Psoas muscle (tissue), 8 donors: ENCODE results near the gene INO80B. TPM values are rescaled to one million over a fixed set of nuclear protein-coding genes. Genes with fewer than 3 reads are reported as not detected.

ENCODE experiments used
- ATAC-seq, 4 donors: fragments of 200-7000 bp; cut with Tn5 transposase; one replicate each; pipeline ENCODE4 v1.9.1; 2020; ENCODE audit warnings: moderate library complexity in 3 of 4, mild to moderate bottlenecking in 2 of 4
- DNase-seq, 2 donors: peaks; one replicate each; pipeline ENCODE4 v3.0.0-alpha.2; 2020
- H3K27ac ChIP-seq: fragments of 200-600 bp; one replicate; pipeline ENCODE4 v1.8.0; 2022
- H3K27me3 ChIP-seq, 3 donors: fragments of 200-600 bp in 1 of 3; one replicate each; pipeline versions ENCODE4 v1.6.1 to v1.8.0; 2013 to 2022; ENCODE audit warnings: low read length in 2 of 3, mild to moderate bottlenecking in 2 of 3, moderate library complexity in 1 of 3; ENCODE audit not compliant: insufficient read depth in 3 of 3
- H3K36me3 ChIP-seq, 2 donors: fragments of 200-600 bp in 1 of 2; one replicate each; pipeline versions ENCODE4 v1.6.1 to v1.8.0; 2013 to 2022; ENCODE audit warnings: low read depth in 1 of 2, mild to moderate bottlenecking in 1 of 2, moderate library complexity in 1 of 2; ENCODE audit not compliant: insufficient read depth in 1 of 2
- H3K4me1 ChIP-seq: fragments of 200-600 bp; one replicate; pipeline ENCODE4 v1.8.0; 2022
- H3K4me3 ChIP-seq: fragments of 200-600 bp; one replicate; pipeline ENCODE4 v1.8.0; 2022; ENCODE audit warnings: mild to moderate bottlenecking
- H3K9me3 ChIP-seq: fragments of 200-600 bp; one replicate; pipeline ENCODE4 v1.8.0; 2022
- CTCF ChIP-seq: fragments of 200-600 bp; IDR thresholded peaks from one replicate; pipeline ENCODE4 v1.8.0; 2022; ENCODE audit warnings: antibody characterized with exemption
- WGBS, 3 donors: extraction: QIAGEN DNeasy Blood & Tissue Kit; methylation state at CpG; one replicate each; pipeline versions ENCODE4 v1.1.6 to v1.1.7; 2013; 5-methylcytosine and 5-hydroxymethylcytosine counted together
- intact Hi-C, 2 donors: fragments of 100-400 bp; cut with DNase I; formaldehyde crosslinking; loops; one replicate each; pipeline versions ENCODE4 v1.11.0 to v1.14.2; 2022
- polyA plus RNA-seq, 3 donors: library from polyadenylated mRNA; stranded (reverse); fragments of 200-250 nt; gene quantifications; one replicate each; pipeline ENCODE4 v1.2.3, GENCODE V29; 2013
- total RNA-seq, 4 donors: library from RNA; stranded (reverse); fragmentation: NEBNext Ultra II Directional in 2 of 4; extraction: Animal tissue kit (Norgen Biotek cat#: 25700) in 2 of 4; gene quantifications; one replicate each; pipeline versions ENCODE4 v1.2.1 to v1.2.4, GENCODE V29; 2021 to 2023
- donor health status: healthy with polysubstance abuse.
- donor health status: DM: no; HTN: no; CAD: no; lungs with moderate emphysema.
- donor health status: Bipolar disorder and iron deficiency.
- donor health status: healthy.
- donor health status: DM: yes; HTN: yes; CAD: no.
- donor health status: DM: no; HTN: no; CAD: no.
- donor health status: DM: no; HTN: no; CAD: no.
- donor health status: DM: yes; HTN: yes; CAD: no.

Gene INO80B
- total and polyA plus RNA-seq, 7 donors, result 23.6 to 61.1 (median 31.8) TPM

- intact Hi-C loops, result no loop called here
- no peaks in the 10 kb centered on the region for H3K27me3 ChIP-seq
- no peak for DNase-seq
- no peaks in the 10 kb centered on the region for H3K4me1 ChIP-seq
- no peak for ATAC-seq
- H3K36me3 ChIP-seq, result peaks cover 0 to 43% of the 10 kb centered on the region in 2 donors
- no peak for TF ChIP-seq CTCF
- WGBS, 3 donors, result 86 to 88% (median 86%) methylated on average over 15 to 18 of the region's 18 CpGs
- no peak overlapping the region for H3K27ac ChIP-seq
- no peaks in the 10 kb centered on the region for H3K9me3 ChIP-seq
- no peak overlapping the region for H3K4me3 ChIP-seq
Observed at GRCh38 chr2:74429487-74430451, 25.1 kb upstream of the INO80B start.

- Histone ChIP-seq H3K4me1 (no peaks in the 10 kb centered on the region), H3K4me3 (no peak overlapping the region), H3K36me3 (peaks cover 0 to 43% of the 10 kb centered on the region in 2 donors), H3K9me3 (no peaks in the 10 kb centered on the region), H3K27me3 (no peaks in the 10 kb centered on the region), H3K27ac (no peak overlapping the region)
- DNase-seq (no peak), ATAC-seq (no peak)
- 81 to 84% (median 84%) methylated on average over 11 of the region's 11 CpGs for WGBS, 3 donors
- intact Hi-C loops, result no loop called here
- no peak for TF ChIP-seq CTCF
Observed at GRCh38 chr2:74430502-74430901, 24.4 kb upstream of the INO80B start.

GRCh38 chr2:74436111-74436805 lies 18.6 kb upstream of the INO80B start:
- no peaks in the 10 kb centered on the region for H3K9me3 ChIP-seq
- no peak for TF ChIP-seq CTCF
- H3K4me3 ChIP-seq, result peak overlapping the region; percentile 7
- H3K4me1 ChIP-seq, result no peaks in the 10 kb centered on the region
- no peak for ATAC-seq
- H3K27me3 ChIP-seq, result peaks cover 0 to 12% (median 6%) of the 10 kb centered on the region in 3 donors
- 46 to 67% (median 49%) methylated on average over 42 to 43 of the region's 43 CpGs for WGBS, 3 donors
- H3K27ac ChIP-seq, result no peak overlapping the region
- H3K36me3 ChIP-seq, result peaks cover 0 to 11% of the 10 kb centered on the region in 2 donors
- intact Hi-C loops, result no loop called here
- no peak for DNase-seq

GRCh38 chr2:74436848-74437695 lies 17.8 kb upstream of the INO80B start:
- Histone ChIP-seq H3K27me3 (peaks cover 0 to 14% (median 14%) of the 10 kb centered on the region in 3 donors), H3K9me3 (no peaks in the 10 kb centered on the region), H3K36me3 (peaks cover 0 to 3% of the 10 kb centered on the region in 2 donors), H3K4me3 (peak overlapping the region; percentile 7), H3K27ac (no peak overlapping the region), H3K4me1 (no peaks in the 10 kb centered on the region)
- intact Hi-C loops, result no loop called here
- DNase-seq (no peak), ATAC-seq (no peak)
- TF ChIP-seq CTCF, result no peak
- WGBS, 3 donors, result 60 to 68% (median 64%) methylated on average over 6 of the region's 6 CpGs
